Posterior vena cava (tissue), 2 donors: ENCODE measurements around the gene NAA38. TPM values are rescaled to one million over a fixed set of nuclear protein-coding genes. Genes with fewer than 3 reads are reported as not detected.

Source experiments
- DNase-seq: peaks from one replicate; pipeline ENCODE4 v3.0.0-alpha.2; 2020; ENCODE audit warnings: low spot score
- intact Hi-C, 2 donors: fragments of 100-400 bp; cut with DNase I; formaldehyde crosslinking; loops; one replicate each; pipeline versions ENCODE4 v1.14.1 to v1.14.2; 2022 to 2023
- long read RNA-seq, 2 donors: library from polyadenylated mRNA; unstranded; transcript quantifications; one replicate each; pipeline ENCODE4 v2.0.0, GENCODE V29; 2020 to 2021
- total RNA-seq, 2 donors: library from RNA; stranded (reverse); fragmentation: NEBNext Ultra II Directional; extraction: Animal tissue kit (Norgen Biotek cat#: 25700); gene quantifications; one replicate each; pipeline ENCODE4 v1.2.1, GENCODE V29; 2021
- donor health status: DM: yes; HTN: yes; CAD: no.
- donor health status: DM: yes; HTN: yes; CAD: no.

Gene NAA38, protein sequence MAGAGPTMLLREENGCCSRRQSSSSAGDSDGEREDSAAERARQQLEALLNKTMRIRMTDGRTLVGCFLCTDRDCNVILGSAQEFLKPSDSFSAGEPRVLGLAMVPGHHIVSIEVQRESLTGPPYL
- total RNA-seq, result 10 to 100 TPM; 65.2 to 79.7 TPM
- long read RNA-seq, donor 1, transcript NAA38-201 (2 exons, 999 nt), result major isoform, 5 of 16 reads
- long read RNA-seq, donor 1, transcript NAA38-205 (3 exons, 852 nt), result major isoform, 5 of 16 reads
- long read RNA-seq, donor 1, partial matches to known transcripts, result 1 of 16 reads
- long read RNA-seq, donor 1, other reads (novel, unspliced or antisense), result 3 of 16 reads
- long read RNA-seq, donor 2, transcript NAA38-205 (3 exons, 852 nt), result minor isoform, 6 of 20 reads
- long read RNA-seq, donor 2, transcript NAA38-201 (2 exons, 999 nt), result major isoform, 9 of 20 reads
- long read RNA-seq, donor 2, partial matches to known transcripts, result 0 of 20 reads
- long read RNA-seq, donor 2, other reads (novel, unspliced or antisense), result 2 of 20 reads

DNA sequence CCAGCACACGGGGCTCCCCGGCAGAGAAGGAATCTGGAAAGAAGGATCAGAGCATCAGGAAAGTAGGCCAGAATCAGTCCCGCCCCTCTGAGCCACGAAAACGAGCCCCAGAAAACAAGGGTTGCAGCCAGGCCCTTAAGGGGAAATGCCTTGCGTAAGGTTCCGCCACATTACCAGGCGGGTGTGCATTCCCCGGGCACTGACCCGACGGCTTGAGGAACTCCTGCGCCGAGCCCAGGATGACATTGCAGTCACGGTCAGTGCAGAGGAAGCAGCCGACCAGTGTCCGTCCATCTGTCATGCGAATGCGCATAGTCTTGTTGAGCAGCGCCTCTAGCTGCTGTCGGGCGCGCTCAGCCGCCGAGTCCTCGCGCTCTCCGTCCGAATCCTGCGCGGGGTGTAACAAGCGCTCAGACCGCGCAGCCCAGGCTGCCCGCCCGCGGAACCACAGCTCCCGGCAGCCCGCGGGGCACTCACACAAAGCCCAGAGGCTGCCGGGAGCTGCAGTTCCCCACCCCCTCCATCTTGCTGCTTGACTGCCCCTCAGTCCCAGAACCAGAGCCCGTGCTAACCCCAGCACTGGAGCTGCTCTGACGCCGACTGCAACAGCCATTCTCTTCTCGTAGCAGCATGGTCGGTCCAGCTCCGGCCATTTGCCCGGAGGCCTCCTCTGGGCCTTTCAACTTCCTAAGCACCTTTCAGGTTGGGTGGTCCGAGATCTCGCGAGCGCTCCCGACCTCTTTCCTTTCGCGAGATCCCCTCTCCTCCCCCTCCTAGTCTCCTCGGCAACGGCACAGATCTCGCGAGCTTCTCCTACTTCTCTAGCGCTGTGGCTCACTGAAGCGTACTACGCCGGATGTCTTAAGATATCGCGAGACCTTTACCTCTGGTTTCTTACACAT lies at the start of gene NAA38:
Gene NAA38 (minus strand): TSS at position 749 of the 902 bp plus-strand sequence. CDS start 96 bp downstream, at position 653.
- peak; percentile 99 for DNase-seq
- intact Hi-C loops, result loop anchor here in 1 of 2 donors (10.0 kb wide), 1 partner anchor 112 kb away; no protein-coding TSS in a partner anchor

DNA sequence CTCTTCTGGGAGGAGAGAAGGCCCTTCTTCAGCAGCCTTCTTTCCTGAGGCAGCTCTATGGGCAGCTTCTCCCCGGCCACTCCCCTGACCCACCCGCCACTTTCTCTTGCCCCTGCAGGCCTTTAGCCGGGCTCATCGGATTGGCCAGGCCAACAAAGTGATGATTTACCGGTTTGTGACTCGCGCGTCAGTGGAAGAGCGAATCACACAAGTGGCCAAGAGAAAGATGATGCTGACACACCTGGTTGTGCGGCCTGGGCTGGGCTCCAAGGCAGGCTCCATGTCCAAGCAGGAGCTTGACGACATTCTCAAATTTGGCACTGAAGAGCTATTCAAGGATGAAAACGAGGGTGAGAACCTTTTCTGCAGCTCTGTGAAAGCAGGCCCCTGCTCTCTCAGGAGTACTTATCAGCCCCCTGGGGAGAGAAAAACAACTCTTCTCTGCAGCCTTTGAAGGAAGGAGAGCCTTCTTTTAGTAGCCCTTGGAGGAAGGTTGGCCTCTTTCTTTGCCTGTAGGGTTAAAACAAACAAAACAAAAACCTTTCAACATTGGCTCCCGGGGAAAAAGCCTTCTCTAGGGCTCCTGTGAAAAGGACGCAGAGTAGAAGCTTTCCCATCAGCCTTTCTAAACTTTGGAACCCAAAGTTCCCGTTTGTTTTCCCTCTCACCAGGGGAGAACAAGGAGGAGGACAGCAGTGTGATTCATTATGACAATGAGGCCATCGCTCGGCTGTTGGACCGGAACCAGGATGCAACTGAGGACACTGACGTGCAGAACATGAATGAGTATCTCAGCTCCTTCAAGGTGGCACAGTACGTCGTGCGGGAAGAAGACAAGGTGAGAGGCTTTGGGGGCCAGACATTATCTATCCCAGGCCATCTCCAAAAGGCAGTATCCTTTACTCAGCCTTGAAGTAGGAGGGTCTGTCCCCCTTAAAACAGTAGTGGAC lies 46.1 kb upstream of the NAA38 start:
- intact Hi-C loops, result no loop called here
- DNase-seq, result no peak

DNA sequence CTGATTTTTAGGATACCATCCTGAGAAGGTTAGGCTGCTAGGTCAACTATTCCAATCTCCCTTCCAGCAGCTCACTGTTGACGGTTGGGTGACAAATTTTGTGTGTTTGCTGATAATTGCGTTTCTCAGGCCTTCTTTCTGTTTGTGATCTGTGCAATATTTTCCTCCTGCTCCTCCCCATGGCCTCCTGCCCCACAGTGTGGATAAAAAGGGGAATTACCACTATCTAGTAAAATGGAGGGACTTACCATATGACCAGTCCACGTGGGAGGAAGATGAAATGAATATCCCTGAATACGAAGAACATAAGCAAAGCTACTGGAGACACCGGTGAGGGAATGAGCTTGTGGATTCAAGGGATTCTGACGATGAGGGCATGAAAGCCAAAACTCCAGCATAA lies 40.4 kb upstream of the NAA38 start:
- DNase-seq, result no peak
- intact Hi-C loops, result no loop called here

DNA sequence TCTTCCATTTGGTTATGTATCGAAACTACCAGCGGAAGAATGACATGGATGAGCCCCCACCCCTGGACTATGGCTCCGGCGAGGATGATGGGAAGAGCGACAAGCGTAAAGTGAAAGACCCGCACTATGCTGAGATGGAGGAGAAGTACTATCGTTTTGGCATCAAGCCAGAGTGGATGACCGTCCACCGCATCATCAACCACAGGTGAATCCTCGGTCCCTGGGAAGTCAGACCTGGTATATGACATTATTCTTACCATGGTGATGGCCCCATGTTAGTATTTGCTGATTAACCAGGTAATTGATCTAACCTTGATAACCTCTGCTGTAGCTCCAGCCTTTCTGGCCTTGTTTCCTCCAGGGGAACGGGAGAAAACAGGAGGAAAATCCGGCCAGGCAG lies 39.7 kb upstream of the NAA38 start:
- intact Hi-C loops, result no loop called here
- no peak for DNase-seq

DNA sequence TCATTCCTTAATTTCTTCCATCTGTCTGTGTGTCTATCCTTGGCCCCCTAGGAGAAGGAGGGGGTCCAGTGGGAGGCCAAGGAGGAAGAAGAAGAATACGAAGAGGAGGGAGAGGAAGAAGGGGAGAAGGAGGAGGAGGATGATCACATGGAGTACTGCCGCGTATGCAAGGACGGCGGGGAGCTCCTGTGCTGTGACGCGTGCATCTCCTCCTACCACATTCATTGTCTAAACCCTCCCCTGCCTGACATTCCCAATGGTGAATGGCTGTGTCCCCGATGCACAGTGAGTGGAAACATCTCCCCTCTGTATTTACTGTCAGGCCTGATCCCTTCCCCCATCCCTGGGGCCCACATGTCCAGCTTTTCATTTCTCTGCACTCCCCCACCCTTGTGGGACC lies 37.5 kb upstream of the NAA38 start:
- no peak for DNase-seq
- intact Hi-C loops, result no loop called here

DNA sequence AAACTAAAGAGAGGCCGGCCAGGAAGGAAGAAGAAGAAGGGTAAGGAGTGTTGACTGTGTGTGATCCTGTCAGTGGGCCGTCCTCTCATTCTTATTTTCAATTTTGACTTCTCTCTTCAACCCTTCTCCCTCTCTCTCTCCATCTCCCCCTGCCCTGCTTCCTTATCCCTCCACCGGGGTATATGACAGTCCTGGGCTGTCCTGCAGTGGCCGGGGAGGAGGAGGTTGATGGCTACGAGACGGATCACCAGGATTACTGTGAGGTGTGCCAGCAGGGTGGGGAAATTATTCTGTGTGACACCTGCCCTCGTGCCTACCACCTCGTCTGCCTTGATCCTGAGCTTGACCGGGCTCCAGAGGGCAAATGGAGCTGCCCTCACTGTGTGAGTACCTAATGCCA lies 36.9 kb upstream of the NAA38 start:
- intact Hi-C loops, result no loop called here
- no peak for DNase-seq

DNA sequence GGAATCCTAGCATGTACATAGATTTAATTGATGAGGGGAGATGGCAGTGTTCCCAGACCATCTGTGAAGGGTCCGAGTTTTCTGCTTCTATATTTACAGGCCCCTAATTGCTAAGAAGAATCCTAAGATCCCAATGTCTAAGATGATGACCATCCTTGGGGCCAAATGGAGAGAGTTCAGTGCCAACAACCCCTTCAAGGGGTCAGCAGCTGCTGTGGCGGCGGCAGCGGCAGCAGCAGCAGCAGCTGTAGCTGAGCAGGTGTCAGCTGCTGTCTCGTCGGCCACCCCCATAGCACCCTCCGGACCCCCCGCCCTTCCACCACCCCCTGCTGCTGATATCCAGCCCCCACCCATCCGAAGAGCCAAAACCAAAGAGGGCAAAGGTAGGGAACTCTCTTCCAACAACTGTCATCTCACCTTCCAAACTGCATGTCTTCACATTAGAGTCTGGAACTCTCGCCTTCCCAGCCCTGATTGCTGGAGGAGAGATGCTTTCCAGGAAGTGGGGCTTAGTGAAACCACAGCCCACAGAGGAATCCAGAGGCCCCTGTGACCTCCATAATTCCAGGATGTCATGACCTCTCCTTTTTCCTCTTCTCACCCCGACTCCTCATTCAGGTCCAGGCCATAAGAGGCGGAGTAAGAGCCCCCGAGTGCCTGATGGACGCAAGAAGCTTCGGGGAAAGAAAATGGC lies 36.0 kb upstream of the NAA38 start:
- DNase-seq, result no peak
- intact Hi-C loops, result no loop called here

DNA sequence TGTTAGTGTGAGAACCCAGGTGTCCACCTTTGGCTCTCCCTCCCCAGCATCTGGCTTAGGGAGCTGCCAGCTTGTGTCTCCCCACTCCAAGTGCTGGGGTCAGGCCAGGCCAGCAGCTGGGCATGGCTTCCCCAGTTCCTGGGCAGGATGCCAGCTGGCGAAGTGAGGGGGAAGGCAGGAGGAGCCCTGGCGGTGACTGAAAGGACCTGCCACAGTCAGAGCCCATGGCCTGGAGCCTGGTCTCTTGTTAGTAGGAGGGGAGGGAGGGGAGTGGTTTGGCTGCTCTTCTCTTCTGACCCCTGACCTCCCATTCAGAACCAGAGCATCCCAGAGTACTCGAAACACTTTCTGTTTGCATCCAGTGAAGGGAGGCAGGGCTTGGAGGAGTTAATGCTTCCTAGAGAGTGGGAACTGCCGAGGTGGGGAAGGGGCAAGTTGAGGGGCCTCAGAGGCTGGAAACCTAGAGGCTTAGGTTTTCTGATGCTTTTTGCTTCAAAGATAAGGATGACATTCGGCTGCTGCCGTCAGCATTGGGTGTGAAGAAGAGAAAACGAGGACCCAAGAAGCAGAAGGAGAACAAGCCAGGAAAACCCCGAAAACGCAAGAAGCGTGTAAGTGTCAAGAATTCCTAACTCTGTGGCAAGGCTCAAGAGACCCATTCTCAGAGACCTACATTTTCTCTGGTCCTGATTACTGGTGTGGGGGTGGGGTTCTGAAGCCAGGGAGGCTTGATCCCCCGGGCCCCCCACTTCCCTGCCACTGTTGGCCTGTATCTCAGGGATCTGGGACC lies 32.0 kb upstream of the NAA38 start:
- DNase-seq, result peak; percentile 98
- intact Hi-C loops, result no loop called here

DNA sequence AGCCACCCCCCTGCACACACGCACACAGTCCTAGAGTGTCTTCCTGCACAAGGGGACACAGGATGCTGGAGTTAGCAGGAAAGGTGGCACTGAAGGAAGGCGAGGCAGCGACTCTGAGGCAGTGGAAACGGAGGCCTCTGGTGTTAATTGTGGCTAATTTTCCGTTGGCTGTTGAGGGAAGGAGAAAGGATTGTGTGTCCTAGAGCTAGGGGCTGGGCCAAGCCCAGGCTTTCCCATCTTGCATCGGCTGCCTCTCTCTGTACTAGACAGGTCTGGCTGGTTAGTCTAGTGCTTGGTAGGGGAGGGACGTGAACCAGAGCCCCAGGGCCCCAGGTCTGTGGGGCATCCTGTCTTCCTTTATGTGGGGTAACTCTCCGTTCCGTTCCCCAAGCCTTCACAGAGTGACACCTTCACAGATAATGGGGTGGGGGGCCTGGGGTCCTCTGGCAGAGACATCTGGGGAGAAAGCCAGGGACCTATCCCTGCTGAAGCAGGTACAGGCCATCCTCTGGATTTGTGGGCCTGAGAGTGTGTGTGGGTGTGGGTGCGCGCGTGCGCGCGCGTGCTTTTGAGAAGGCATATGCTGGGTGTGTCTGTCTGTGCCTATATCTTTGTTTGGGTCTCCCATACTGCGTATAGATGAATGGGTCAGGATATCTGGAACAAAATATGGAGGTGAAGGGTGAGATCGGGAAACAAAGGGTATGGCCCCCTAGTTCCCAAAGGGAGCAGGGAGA lies 31.0 kb upstream of the NAA38 start, which contains the start of gene CHD3:
Gene CHD3 (plus strand): TSS at position 606 of the 737 bp plus-strand sequence. CDS start 212 bp downstream, outside the sequence.
- no peak for DNase-seq
- intact Hi-C loops, result no loop called here

DNA sequence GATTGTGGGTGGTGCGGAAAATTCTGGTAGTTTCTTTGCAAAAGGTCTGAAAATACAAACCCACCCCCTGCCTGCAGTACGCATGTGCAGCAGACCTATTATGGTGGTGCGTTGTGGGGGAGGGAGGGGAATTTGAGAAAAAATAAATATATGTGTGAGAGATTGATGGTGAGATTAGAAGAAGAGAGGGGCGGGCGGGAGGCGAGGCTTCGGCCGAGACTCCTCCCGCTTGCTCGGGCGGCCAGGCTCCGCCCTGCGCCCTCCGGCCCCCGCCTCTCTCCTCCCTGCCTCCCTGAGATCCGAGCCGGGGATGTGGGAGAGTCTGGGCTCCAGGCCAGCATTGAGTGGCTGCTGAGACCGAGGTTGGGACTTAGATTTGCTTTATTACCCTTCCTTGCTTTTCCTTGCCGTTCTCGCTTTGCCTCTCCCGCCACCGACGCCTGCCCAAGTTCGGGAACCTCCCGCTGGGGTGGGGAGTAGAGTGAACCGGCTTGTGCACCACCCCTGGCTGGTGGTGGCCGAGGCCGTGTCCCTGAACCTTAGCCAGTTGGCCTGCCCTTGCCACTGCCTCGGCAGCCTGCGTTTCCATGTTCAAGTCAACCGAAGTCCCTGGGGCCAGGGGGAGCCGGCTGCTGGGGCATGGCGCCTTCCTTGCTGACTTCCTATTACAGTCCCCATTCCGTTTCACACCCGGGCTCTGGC lies 30.3 kb upstream of the NAA38 start:
- intact Hi-C loops, result no loop called here
- DNase-seq, result peak; percentile 96

DNA sequence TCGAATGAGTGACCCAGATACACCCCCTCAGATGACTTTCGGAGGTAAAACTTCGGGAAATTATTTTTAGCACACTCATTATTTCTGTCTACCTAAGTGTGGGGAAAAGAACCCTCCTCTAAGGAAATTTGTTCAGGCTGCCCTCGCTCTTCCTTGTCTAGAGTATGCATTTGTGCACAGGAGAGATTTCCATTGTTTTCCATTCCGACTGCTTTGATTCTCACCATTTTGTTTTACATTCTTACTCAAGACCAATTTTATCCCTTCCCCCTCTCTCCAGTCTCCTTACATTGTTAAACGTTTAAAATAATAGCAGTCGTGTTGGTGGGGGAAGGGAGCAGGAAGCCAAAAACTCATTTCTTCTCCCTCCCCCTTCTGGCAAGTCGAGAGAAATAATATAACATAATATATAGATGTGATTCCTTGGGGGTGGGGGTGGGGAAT lies 29.7 kb upstream of the NAA38 start:
- no peak for DNase-seq
- intact Hi-C loops, result no loop called here

DNA sequence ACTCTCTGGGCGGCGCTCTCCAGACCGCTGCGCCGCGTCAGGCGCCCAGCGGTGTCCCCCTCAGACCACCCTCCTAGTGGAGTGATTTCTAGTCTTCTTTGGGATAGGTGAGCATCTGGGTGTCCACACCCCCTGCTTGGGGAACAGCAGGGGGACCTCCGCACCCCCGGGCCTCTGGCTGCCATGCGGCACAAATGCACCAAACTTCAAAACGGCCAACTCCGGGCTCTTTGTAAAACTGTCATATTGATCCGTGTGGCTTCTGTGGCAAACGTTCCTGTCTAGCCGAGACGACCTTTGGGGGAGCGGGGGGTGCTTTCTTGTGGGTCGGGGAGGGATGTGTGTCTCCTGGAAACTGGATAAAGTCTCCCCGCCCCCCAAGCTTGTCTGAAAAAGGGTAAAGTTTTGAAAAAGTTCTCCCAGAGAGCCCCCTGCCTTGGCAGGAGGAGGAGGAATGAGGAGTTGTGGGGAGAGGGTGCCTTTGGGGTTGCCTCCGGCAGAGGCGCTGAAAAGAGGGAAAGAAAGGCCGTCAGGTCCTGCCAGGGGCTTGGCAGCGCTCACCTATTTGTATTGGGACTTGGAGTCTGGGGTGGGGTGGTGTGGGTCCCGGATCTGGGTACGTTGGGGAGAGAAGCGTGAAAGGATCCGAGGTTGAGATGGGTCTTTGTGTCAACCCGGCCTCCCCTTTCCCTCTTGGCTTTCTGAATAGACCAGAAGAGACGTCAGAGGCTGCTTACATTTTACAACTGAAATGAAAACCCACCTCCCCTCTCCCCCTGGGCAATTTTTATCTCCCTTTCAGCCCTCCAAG lies 29.1 kb upstream of the NAA38 start:
- intact Hi-C loops, result no loop called here
- DNase-seq, result peak; percentile 80

DNA sequence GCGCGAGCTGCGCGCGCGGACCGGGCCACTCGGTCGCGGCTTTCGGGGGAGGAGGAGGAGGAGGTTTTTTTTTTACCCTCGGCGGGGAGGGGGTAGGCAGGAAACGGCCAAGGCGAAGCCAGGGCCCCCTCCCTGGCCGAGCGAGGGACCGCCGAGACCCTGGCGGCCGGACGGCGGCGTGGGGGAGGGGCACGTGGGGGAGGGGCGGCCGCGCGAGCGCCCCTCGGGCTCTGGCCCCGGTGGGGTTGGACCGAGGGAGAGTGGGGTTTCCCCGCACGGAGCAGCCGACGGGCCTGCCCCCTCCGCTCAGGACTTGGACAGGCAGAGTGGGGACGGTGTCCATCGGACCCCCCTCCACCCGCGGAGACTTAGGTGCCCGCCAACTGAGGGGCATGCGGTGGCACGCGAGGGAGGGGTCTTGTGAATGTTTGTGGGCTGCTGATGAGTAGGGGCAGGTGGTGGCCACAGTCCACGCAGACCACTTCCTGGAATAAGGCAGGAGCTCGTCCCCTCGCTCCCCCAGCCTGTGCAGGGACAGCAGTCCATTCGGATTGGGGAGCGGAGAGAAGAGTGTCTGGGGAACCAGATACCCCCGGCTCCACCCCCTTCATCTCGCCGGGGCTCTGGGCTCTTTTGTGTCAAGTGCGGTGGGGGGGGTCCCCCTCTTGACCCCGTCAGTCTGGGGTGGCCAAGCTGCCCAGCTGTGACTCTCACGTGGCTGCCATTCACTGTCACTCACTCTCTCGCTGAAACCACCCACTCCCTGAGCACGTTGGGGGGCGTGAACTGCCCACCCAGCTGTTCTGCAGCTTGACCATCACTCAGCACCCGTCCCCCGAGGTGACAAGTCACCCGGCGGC lies 28.2 kb upstream of the NAA38 start:
- intact Hi-C loops, result no loop called here
- peak; percentile 84 for DNase-seq

DNA sequence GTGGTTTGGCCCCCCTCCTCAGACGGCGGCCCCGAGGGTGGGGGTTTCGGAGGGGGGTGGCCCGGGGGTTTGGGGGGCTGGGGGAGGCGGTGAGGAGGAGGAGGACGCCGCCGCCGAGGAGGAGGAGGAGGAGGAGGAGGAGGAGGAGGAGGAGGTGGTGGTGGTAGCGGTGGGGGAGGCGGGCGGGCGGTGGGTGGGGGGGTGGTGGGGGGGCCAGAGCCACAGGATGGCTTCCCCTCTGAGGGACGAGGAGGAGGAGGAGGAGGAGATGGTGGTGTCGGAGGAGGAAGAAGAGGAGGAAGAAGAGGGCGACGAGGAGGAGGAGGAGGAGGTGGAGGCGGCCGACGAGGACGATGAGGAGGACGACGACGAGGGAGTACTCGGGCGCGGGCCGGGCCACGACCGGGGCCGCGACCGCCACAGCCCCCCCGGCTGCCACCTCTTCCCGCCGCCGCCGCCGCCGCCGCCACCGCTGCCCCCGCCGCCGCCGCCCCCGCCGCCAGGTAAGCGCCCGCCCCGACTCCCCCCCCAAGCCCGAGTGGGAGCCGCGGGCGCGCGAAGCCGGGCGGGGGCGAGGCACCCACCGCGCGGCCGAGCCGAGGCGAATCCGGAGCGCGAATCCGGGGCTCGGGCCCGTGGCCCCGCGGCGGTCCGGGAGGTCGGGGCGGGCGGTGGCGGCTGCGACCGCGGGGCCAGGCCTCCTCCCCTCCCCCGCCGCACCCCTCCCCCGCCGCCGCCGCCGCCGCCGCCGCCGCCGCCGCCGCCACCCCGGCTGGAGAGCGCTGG lies 27.4 kb upstream of the NAA38 start:
- intact Hi-C loops, result no loop called here
- peak; percentile 75 for DNase-seq
